GM19238 (cell line): ENCODE results near the gene RASGRF2.

Source experiments
- DNase-seq: peaks from one replicate; pipeline ENCODE4 v3.0.0; 2011; ENCODE audit warnings: low spot score; ENCODE audit not compliant: insufficient read length

Gene RASGRF2, protein sequence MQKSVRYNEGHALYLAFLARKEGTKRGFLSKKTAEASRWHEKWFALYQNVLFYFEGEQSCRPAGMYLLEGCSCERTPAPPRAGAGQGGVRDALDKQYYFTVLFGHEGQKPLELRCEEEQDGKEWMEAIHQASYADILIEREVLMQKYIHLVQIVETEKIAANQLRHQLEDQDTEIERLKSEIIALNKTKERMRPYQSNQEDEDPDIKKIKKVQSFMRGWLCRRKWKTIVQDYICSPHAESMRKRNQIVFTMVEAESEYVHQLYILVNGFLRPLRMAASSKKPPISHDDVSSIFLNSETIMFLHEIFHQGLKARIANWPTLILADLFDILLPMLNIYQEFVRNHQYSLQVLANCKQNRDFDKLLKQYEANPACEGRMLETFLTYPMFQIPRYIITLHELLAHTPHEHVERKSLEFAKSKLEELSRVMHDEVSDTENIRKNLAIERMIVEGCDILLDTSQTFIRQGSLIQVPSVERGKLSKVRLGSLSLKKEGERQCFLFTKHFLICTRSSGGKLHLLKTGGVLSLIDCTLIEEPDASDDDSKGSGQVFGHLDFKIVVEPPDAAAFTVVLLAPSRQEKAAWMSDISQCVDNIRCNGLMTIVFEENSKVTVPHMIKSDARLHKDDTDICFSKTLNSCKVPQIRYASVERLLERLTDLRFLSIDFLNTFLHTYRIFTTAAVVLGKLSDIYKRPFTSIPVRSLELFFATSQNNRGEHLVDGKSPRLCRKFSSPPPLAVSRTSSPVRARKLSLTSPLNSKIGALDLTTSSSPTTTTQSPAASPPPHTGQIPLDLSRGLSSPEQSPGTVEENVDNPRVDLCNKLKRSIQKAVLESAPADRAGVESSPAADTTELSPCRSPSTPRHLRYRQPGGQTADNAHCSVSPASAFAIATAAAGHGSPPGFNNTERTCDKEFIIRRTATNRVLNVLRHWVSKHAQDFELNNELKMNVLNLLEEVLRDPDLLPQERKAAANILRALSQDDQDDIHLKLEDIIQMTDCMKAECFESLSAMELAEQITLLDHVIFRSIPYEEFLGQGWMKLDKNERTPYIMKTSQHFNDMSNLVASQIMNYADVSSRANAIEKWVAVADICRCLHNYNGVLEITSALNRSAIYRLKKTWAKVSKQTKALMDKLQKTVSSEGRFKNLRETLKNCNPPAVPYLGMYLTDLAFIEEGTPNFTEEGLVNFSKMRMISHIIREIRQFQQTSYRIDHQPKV (N-terminal part only)

DNA sequence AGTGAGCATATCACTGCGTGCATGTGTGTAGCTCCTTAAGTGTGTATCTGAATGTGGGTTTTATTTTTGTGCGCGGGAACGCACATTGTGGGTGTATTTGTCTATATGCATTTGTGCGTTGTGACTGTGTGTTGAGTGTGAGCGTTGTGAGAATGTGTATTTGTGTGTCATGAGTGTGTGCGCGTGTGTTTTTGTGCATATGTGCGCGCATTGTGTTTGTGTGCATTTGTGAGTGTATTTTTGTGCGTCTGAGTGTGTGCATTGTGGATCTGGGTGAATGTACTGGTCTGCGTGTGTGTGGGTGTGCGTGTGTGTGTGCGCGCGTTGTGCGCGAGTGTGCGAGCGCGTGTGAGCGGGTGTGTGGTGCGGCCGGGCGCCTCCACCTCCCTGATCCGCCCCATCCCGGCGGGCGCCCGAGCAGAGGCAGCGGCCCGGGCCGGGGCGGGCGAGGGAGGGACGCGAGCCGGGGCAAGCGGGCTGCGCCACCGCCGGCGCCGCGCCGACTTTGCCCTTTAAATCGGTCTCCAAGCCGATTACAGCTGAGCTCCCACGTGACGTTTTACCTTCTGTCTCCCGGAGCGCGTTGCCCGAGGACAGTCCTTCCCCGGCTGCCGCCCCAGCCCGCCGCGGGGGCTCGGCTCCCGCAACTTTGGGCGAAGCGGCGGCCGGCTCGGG is at the start of gene RASGRF2:
RASGRF2 (plus strand) TSS at position 596 of the 675 bp plus-strand sequence. CDS start 376 bp downstream, outside the sequence.
- no peak for DNase-seq

DNA sequence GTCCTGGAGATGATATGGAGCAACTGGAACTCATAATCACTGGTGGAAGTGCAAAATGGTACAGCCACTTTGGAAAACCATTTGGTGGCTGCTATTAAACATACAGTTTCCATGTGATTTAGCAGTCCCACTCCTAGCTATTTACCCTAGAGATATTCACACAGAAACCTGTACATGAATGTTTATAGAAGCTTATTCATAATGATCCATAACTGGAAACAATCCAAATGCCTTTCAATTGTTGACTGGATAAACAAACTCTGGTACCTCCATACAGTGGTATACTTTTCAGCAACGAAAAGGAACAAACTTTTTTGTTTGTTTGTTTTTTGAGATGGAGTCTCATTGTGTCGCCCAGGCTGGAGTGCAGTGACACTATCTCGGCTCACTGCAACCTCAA is 47.7 kb upstream of the RASGRF2 start:
- no peak for DNase-seq

DNA sequence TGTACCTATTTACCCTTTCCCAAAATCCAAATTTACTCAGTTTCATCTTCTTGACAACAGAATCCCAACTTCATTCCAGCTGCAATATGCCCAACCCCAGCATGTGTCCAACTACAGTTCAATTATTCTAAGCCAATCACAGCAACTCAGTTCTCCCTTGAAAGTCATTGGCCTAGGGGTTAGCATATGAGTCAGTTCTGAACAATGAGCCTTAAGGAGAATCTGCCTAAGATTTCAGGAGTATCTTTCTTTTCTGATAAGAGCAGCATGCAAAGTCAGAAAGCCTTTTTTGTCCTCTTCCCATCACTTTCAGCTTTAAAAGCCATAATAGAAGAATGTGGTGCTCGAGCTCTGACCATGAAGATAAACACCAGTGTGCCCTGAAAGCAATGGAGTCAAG is 44.4 kb upstream of the RASGRF2 start:
- DNase-seq = no peak

DNA sequence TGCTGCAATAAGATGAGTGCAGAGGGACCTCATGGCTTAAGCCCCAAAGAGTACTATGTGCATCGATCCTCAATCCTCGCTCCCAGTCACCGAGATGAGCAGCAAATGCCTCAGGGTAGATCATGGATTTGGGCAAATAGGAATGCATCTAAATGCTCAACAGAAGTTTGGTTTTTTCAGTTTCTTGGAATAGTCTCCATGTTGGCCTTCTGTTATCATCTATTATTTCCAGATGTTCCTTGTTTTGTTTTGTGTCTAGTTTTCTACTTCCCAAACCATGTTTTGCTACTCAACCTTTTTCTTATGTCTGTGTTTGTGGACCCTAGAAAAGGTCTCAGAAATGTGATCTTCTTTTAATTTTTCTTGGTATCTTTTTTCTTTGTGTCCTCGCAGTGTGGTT is 43.5 kb upstream of the RASGRF2 start:
- DNase-seq = no peak

DNA sequence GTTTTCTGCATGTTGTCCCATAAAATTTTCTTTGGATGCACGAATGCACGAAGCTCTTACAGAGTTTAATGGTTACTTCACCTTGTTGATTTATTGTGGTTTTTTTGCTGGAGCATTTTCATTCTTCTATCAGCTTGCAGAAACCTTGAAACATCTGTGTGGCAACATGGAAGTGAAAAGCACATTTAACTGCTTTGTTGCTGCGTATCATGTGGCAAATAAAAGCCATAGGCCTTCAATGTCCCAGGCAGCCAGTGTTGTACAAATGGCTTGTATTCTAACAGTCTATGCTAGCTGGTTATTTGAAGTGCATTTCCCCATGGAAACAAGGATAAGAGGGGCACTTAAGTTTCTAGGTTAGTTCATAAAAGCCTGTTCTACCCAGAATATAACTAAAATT is 42.5 kb upstream of the RASGRF2 start:
- no peak for DNase-seq

DNA sequence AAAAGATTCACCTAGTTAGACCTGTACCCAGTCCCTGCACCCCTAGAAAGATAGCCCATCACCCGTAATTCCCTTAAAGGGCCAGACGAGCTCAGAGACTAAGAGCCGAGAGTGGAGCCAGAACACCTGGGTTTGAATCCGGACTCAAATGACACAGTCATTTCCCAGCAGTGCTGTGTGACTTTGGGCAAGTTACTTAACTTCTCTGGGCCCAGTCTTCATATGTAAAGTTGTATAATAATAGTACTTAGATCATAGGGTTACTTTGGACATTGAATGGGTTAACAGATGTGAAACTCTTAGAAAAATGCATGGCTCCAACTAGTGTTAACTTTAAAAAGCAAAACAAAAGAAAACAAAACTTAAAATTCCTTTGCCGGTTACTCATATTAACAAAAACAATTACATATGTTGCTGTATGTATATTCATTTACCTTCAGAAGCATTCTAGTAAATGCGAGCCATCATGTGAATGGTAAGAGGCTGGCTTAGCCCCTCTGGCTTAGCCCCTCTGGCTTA is 40.4 kb upstream of the RASGRF2 start:
- no peak for DNase-seq

DNA sequence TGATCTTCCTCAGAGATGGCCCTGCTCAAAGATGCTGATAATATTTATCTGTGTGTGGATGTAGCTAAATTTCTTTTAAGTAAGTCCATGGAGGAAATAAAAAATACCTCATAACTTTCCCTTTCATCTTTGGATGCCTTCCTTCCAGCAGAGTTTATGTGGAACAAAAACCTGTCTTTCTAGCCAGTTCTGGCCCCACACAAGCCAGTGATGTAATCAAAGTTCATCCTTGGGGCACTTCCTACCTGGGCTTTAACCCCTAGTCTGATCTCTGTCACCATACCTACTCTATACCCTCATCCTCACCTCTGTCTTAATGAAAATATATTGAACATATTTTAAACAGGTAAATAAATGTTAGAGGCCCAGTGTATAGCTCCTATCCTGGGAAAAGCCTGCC is 39.8 kb upstream of the RASGRF2 start:
- no peak for DNase-seq

DNA sequence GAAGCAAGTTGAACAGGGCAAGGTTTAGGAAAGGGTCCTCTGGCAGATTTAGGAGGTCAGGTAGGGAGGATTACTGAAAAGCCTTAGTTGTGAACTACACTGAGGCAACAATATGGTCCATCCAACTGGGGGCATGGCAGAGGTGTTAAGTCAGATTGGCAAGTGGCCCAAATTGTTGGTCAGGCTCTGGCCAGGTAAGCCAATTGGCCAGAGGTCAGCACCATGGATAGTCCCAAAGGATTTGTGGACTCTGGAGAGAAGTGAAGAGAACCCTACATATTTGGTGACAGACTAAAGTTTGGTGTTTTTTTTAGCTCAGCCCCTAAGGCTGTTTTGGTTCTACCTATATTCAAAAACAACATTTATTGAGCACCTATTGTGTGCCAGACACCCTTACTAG is 39.1 kb upstream of the RASGRF2 start:
- no peak for DNase-seq

DNA sequence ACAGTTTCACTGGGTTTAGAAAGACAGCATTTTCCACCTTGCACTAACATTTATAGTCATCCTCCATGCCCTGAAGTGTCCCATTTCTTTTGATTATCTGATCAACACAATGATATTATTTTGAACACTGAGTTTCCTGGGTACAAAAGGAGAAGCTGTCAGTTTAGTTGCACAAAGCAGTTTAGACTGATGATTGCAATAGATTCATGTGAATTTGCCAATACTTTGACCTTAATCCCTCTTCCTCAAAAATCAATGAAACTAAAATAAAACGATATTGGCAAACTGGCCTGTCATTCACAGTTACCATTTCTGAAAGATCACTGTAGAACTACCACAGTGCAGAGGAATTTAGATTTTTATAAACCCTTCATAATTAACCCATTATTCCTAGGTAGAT is 34.2 kb upstream of the RASGRF2 start:
- DNase-seq = no peak

DNA sequence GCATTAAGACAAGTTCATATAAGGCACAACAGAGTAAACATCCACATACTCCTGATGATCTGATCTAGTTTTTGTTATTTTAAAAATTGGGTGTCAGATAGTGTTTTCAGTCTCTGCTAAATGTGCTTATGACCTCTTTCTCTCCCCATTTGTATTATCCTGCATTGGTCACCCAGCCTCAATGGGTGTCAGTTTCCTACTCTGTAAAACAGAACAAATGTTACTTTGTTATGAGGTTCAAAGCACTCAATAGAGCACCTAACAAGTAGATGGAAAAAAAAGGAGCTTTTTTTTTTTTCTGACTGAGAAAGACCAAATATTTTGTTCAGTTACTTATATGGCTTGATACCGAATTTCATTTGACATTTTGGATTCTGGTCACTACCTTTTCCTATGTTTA is 33.6 kb upstream of the RASGRF2 start:
- no peak for DNase-seq

DNA sequence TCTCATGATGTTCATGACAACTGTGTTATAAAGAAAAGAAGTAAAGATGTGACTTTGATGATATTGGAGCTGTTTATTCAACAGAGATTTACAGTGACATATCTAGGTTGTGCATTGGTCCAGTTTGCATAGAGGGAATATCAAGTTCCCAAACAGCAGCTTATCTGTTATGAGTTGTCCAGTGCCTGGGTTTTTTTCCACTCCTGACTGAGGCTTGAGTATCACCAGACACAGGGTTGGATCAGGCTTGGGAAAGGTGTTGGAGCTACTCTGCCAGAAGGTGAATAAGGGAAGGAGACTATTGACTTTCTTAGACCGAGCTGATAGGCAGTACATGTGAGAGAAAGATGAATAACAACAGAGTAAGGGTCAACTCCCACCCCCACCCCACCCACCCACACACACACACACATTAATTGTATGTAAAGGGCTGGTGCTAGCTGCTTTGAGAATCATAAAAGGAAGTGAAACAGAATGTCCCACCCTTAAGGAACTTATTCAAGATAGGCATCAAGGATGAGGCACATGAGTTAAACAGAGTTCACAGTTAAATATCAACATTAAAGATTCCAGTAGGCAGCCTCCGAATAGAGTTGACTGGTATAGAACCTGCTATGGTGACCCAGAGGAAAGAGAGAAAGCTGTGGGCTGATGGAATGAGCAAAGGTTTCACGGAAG is 33.0 kb upstream of the RASGRF2 start:
- no peak for DNase-seq

DNA sequence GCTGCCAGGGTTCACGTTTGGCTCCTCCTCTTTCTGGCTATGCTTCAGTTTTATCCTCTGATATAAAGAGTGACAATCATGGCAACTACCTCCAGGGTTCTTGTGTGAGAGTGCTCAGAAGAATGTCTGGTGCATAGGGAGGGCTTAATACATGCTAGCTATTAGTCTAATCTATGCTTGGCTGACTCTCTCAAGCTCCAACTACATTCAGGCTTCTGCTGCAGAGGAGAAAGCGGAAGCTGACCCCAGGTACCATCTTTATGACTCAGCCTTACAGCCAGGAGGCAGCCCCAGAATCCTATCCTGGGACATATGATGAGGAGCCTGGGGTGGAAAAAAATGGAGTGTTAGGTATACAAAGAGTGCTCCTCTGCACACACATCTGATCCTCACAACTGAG is 32.1 kb upstream of the RASGRF2 start:
- DNase-seq = no peak

DNA sequence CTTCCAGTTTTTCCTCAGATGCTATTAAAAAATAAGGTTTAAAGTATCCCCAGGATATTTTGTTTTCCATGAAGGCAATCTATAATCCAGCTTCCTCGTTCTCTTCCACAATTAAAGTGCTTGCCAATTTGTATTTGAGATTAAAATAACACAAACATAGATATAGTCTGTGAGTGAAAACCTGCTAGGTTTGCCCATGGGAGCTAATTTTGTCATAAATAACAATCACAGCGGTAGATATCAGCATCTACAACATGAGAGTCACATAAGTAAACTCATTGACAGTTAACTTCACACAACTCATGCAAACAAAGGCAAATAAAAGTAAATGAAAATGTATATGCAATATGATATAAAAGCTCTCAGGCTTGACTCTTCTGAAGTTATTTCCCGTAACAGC is 29.2 kb upstream of the RASGRF2 start:
- DNase-seq = no peak

DNA sequence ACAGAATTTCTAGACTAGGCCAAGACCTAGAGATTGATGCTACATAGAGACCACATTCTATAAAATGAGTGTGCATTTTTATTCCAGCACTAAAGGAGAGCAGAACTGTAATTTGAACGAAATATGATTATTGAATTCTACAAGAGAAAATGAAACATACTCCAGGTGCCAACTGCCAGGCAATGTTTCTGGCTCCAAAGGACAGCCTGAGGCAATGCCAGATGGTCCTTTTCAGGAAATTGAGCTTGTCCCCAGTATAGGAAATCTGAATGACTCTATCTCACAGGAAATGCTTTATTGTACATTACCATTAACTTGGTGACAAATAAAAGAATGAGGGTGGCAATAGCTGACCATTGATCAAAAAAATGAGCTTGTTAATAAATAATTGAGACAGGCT is 28.8 kb upstream of the RASGRF2 start:
- DNase-seq = no peak

DNA sequence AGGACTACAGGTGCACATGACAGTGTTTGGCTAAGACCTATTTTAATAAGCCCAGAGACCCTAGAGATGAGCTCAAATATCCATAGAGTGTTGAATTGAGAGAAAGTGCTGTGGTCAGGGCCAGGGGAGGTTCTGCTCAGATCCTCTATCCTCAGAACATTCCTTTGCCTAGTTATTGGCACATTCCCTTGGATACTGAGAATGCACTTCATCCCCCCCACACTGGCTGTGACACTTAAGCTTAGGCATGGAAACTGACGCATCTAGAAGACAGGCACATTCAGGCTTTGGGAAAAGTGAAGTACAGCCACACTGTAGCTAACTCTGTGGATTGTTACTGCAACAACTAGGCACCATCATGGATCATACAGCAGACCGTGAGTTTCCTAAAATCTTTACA is 27.1 kb upstream of the RASGRF2 start:
- no peak for DNase-seq

DNA sequence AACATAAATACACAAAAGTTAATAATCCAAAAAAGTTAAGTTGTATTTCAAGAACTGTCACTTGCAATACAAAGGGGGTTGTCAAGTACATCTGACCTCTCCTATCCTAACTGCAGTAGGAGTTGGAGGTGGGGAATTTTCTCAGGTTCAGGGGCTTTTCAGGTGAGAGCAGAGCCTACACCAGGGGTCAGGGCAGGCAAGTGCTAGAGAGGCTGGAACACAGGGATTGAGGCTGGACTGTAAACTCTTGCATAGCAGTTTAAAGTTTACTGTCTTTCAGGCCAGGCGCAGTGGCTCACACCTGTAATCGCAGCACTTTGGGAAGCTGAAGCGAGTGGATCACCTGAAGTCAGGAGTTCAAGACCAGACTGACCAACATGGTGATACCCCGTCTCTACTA is 25.4 kb upstream of the RASGRF2 start:
- no peak for DNase-seq

DNA sequence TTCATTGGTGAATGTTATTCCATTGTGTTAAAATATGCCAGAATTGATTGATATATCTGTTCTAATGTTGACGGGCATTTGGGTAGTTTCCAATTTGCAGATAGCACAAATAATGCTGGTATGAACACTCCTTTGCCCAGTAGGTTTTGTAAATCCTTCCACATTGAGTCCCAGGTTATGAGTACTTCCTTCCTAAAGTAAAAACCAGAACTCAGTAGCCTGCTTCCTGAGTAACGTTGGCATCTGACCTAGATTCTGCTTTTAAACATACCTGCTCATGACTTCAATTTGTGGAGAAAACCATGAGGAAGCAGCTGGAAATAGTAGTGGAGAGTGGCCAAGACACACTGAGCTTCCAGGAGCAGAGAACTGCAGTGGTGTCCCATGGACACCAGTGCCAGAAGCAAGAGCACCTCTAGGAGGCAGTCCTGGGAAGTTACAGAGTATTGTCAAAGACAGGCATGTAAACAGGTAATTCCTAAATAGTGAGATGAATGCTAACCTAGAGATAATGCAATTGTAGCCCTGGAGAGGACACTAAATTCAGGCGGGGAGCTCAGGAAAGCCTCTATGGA is 24.3 kb upstream of the RASGRF2 start:
- no peak for DNase-seq

DNA sequence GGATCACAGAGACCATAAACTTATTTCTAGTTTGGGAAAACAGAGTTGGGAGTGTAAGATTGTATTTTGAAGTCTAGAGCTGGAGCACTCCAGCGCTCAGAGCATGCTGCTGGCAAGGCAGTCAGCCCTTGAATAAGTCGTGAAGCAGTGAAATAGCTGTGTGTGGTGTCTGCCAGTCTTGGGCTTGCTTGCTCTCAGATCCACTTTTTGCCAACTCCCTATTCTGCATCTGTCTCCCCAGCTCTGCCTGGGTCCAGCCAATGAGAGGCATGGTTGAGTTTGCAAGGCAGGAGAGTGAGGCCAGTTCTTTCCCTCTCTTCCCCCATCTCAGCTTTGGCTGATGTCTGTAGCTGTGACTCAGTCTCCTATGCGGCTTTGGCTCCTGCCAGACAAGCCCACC is 23.3 kb upstream of the RASGRF2 start:
- DNase-seq = no peak

DNA sequence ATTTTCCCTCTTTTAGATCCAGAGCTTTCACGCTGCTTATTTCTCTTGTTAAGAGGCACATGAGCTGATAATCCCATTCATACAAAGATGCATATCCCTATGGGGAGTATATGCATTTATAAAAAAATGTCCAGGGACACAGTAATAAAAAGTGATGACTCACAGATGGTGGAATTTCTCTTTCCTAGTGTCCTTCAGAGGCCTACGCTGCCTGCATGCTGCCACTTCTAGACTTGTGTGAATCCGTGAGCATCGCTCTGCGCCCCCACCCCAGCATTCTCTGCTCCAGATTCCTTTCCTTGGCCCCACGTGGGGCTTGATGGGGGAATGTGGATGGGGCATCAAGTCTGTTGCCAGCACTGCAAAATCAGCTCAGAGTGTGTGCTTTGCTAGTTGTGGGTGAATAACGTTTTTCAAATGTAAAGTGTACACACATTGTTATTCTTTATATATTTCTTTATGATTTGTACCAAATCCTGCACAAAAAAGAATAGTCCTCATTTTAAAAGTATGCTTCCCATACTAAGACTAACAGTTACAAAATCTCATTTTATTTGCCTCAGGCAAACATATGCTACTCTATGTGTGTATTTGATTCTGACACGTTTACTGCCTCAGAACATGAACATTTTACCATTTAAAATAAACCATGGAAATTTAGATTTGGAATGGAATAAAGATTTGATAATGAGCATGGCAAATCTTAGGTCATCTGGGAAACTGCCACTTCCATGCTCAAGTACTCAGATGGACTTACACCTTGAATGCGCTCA is 22.4 kb upstream of the RASGRF2 start:
- DNase-seq = no peak
